ENCODE results near the gene MGLL.

Gene MGLL

GRCh38 chr3:127718916-127719290, 103.4 kb downstream of the MGLL start:
- Histone ChIP-seq H3K36me3 (replicated peaks) (no peaks in the 10 kb centered on the region), H3K27me3 (replicated peaks) (no peaks in the 10 kb centered on the region), H3K27ac (no peak overlapping the region), H3K4me3 (ENCODE audit: low read depth, low read length) (no peak overlapping the region)
- no peak for TF ChIP-seq CTCF (IDR thresholded peaks at IDR 0.05; ENCODE audit: low read depth, low read length, missing control alignments)
- no peak for DNase-seq
- in situ Hi-C loops (cut with HindIII; ENCODE audit: low pct_ligation_motif_present, low sequenced_read_pairs) = no loop called here

DNA sequence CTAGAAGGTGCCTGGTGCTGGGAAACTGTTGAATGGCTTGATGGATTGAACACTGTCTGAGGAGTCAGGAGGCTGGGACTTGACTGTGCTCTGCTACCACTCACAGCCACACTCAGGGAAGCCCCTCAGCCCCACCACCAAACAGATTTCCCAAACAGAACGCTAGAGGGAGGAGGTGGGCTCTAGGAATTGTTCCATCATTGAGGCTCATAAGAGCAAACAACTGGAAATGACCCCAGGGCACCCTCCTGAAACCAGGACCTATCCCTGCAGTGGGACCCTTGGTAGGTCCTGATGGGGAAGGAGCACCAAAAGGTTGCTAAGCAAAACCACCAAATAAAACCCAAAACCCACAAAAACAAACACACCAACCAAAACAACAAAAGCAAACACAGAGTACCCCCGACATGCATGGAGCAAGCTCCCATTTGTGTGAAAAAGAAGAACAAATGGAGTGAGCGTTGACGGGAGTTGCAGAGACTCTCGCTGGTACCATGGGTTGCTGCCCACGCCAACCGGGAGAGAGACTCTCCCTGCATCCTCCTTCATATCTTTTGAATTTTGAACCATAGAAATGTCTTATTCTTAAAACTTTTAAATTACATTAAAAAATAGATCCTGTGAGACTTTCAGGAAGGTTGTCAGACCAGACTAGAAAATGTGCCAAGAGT, 103.9 kb downstream of the MGLL start:
- DNase-seq = no peak
- no peaks in the 10 kb centered on the region for H3K36me3 ChIP-seq (replicated peaks)
- no peak overlapping the region for H3K27ac ChIP-seq
- no peak overlapping the region for H3K4me3 ChIP-seq (ENCODE audit: low read depth, low read length)
- in situ Hi-C loops (cut with HindIII; ENCODE audit: low pct_ligation_motif_present, low sequenced_read_pairs) = no loop called here
- H3K27me3 ChIP-seq (replicated peaks) = no peaks in the 10 kb centered on the region
- peak; percentile 40 for TF ChIP-seq CTCF (IDR thresholded peaks at IDR 0.05; ENCODE audit: low read depth, low read length, missing control alignments)

- TF ChIP-seq CTCF (IDR thresholded peaks at IDR 0.05; ENCODE audit: low read depth, low read length, missing control alignments) = no peak
- no peak overlapping the region for H3K4me3 ChIP-seq (ENCODE audit: low read depth, low read length)
- H3K27me3 ChIP-seq (replicated peaks) = no peaks in the 10 kb centered on the region
- no peak overlapping the region for H3K27ac ChIP-seq
- no peak for DNase-seq
- in situ Hi-C loops (cut with HindIII; ENCODE audit: low pct_ligation_motif_present, low sequenced_read_pairs) = no loop called here
- no peaks in the 10 kb centered on the region for H3K36me3 ChIP-seq (replicated peaks)
Observed at GRCh38 chr3:127717357-127718244, 104.7 kb downstream of the MGLL start.

DNA sequence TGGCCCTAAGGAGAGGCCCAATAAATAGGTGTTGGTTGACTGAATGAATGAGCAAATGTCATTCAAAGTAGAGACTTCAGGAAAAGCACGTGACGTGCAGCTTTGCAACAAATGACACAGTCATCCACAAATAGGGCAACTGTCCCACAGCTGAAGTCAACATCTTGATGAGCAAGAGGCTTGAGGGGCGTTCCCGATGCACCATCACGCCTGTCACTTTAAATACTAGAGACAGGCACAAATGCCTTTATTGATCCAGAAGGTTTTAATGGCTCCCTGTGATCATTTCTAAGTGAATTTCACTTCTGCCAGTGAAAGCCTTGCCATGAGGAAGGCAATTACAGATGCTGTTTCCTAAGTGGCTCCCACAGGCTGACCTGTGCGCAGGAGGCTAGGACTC, 105.9 kb downstream of the MGLL start:
- no peak for TF ChIP-seq CTCF (IDR thresholded peaks at IDR 0.05; ENCODE audit: low read depth, low read length, missing control alignments)
- in situ Hi-C loops (cut with HindIII; ENCODE audit: low pct_ligation_motif_present, low sequenced_read_pairs) = no loop called here

DNA sequence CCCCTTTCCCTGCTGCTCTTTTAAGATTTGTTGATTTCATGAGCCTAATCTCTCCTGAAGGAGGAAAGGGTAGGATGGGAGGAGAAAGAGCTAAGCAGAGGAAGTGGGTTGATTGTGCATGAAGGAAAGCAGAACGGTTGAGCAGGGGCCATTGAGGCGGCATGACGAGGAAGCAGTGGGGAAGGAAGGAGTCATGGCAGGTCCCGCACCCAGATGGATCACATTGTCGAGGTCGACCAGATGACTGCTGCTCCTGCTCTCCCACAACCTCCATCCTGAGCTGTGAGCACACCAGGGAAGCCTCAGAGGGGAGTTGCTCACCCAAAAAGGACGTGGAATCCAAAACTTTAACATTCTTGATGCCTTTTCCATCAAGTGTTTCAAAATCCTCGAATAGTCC, 106.8 kb downstream of the MGLL start:
- in situ Hi-C loops (cut with HindIII; ENCODE audit: low pct_ligation_motif_present, low sequenced_read_pairs) = no loop called here
- Histone ChIP-seq H3K27ac (no peak overlapping the region), H3K4me3 (ENCODE audit: low read depth, low read length) (no peak overlapping the region), H3K36me3 (replicated peaks) (no peaks in the 10 kb centered on the region), H3K27me3 (replicated peaks) (no peaks in the 10 kb centered on the region)
- no peak for DNase-seq
- no peak for TF ChIP-seq CTCF (IDR thresholded peaks at IDR 0.05; ENCODE audit: low read depth, low read length, missing control alignments)

More for the DNA sequence above, 105.9 kb downstream of the MGLL start:
- Histone ChIP-seq H3K36me3 (replicated peaks) (no peaks in the 10 kb centered on the region), H3K4me3 (ENCODE audit: low read depth, low read length) (no peak overlapping the region), H3K27me3 (replicated peaks) (no peaks in the 10 kb centered on the region), H3K27ac (no peak overlapping the region)
- no peak for DNase-seq
